ACC112 (cell line): ENCODE results near the gene BIRC6.
"Not testable (repeated sequence)": the region's sequence is repeated elsewhere in the genome, so short reads cannot be mapped to it uniquely, and the experiment has no call there.

Experiments
- H2AFZ ChIP-seq: fragments of 200-600 bp; sonication (generic); one replicate; pipeline ENCODE4 v1.6.0; 2017; ENCODE audit warnings: antibody characterized with exemption, low read length; ENCODE audit not compliant: unreplicated experiment
- H3K27ac ChIP-seq: fragments of 200-600 bp; sonication (generic); 2 replicates; pipeline ENCODE4 v1.5.1; 2014; ENCODE audit warnings: low read depth, mild to moderate bottlenecking, antibody characterized with exemption, low read length, moderate library complexity
- H3K27me3 ChIP-seq: fragments of 200-600 bp; sonication (generic); 2 replicates; pipeline ENCODE4 v1.6.1; 2014; ENCODE audit warnings: mild to moderate bottlenecking, antibody characterized with exemption, low read length, moderate library complexity, mixed read lengths; ENCODE audit not compliant: insufficient read depth
- H3K36me3 ChIP-seq: fragments of 200-600 bp; sonication (generic); 2 replicates; pipeline ENCODE4 v1.6.1; 2016; ENCODE audit warnings: mild to moderate bottlenecking, antibody characterized with exemption, low read length, moderate library complexity, mixed read lengths; ENCODE audit not compliant: insufficient read depth
- H3K4me1 ChIP-seq: fragments of 200-600 bp; sonication (generic); one replicate; pipeline ENCODE4 v1.6.1; 2016; ENCODE audit warnings: low read length, mixed read lengths; ENCODE audit not compliant: insufficient read depth, unreplicated experiment, control insufficient read depth
- H3K4me3 ChIP-seq: fragments of 200-600 bp; sonication (generic); 2 replicates; pipeline ENCODE4 v1.5.1; 2014; ENCODE audit warnings: mild to moderate bottlenecking, low read depth, low read length
- H3K79me2 ChIP-seq: fragments of 200-600 bp; sonication (generic); one replicate; pipeline ENCODE4 v1.6.0; 2016; ENCODE audit warnings: low read length; ENCODE audit not compliant: control insufficient read depth, unreplicated experiment, insufficient read depth

The BIRC6 gene

DNA sequence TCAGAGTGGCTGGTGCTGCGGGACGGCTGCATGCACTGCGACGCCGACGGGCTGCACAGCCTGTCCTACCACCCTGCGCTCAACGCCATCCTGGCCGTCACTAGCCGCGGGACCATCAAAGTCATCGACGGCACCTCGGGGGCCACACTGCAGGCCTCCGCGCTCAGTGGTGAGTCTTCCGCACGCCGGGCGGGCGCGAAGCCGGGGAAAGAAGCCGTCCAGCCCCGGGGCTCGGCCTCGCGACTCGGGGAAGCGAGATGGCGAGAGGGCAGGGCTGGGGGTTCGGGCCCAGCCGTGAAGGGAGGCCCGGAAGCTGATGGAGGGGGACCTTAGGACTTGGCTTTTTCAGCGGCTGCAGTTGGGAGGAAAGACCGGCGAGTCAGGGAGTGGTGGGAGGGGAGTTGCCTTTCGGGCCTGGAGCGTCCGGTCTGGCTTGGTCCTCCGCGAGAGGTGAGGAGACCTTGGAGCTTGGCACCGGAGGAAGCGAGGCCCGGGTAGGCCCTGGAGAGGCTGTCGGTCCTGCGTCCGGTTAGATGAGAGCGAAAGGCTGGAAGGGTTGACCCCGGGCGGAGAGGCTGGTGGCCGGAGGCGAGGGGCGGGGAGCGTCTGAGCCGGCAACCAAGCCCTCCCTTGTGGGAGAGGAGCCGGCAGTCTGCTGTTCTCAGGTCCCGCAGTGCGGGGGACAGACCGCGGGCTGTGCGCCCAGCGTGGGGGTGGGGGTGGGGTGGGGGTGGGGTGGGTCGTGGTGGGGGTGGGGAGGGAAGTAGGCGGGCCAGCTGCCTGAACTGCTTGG, 691 bp downstream of the BIRC6 start:
- peaks cover 15% of the 10 kb centered on the region for H3K36me3 ChIP-seq
- peak overlapping the region; percentile 52 for H2AFZ ChIP-seq
- H3K27me3 ChIP-seq = no peaks in the 10 kb centered on the region

DNA sequence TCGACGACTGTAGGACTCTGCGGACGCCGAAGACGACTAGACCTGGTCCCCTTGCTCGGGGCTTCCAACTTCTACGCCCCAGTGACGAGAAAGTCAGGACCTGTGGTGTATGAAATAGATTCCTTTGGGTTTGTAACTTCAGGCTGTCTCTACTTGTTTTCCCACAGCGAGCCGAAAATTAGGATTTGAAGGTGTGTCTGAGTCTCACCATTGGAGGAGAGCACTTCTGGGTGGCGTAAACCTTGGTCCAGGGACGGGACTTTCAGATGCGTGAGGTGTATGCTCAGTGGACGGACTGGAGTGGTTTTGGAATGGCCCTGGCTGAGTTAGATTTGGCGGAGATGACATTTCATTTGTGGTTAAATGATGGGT, 1.3 kb downstream of the BIRC6 start:
- peak overlapping the region; percentile 92 for H3K4me3 ChIP-seq
- H3K27me3 ChIP-seq = no peaks in the 10 kb centered on the region
- peaks cover 58% of the 10 kb centered on the region for H3K79me2 ChIP-seq
- H2AFZ ChIP-seq = no peak overlapping the region
- peak overlapping the region; percentile 37; the same call in 1 of the 2 replicates for H3K27ac ChIP-seq
- H3K36me3 ChIP-seq = peaks cover 15% of the 10 kb centered on the region
- peaks cover 29% of the 10 kb centered on the region for H3K4me1 ChIP-seq

More for the DNA sequence above, 691 bp downstream of the BIRC6 start:
- peak overlapping the region; percentile 77 for H3K27ac ChIP-seq
- peak overlapping the region; percentile 92 for H3K4me3 ChIP-seq
- H3K4me1 ChIP-seq = peaks cover 30% of the 10 kb centered on the region
- peaks cover 52% of the 10 kb centered on the region for H3K79me2 ChIP-seq

DNA sequence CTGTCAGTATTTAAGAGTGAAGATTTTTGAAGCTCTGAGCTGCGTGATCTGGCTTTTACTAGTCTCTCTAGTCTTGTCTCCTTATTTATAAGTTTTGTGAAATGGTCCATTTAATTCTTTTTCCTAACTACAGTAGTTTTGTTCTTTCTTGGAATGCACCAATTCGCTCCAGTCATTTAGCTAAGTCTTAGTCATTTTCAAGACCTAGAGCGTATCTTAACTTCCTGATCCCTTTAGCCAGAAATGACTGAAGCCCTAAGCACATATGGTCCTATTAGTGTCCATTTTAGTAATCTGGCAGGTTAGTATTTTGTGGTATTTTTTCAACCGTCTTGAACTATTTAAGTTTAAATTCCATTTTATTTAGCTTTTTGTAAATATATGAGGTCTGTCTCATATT, 3.6 kb downstream of the BIRC6 start:
- Histone ChIP-seq H2AFZ (no peak overlapping the region), H3K27me3 (no peaks in the 10 kb centered on the region), H3K36me3 (peaks cover 15% of the 10 kb centered on the region), H3K79me2 (peaks cover 81% of the 10 kb centered on the region), H3K4me1 (peaks cover 28% of the 10 kb centered on the region), H3K27ac (no peak overlapping the region), H3K4me3 (no peak overlapping the region)

DNA sequence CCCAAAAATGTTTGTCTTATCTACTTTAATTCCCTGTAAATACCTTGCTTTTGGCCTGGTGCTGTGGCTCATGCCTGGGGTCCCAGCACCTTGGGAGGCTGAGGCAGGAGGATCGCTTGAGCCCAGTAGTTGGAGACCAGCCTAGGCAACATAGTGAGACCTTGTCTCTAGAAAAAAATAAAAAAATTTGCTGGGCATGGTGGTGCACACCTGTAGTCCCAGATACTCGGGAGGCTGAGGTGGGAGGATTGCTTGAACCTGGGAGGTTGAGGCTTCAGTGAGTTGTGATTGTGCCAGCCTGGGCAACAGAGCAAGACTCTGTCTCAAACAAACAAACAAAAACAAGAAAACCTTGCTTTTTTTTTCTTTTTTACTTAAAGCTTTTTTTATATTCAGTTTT, 6.2 kb downstream of the BIRC6 start:
- H3K4me1 ChIP-seq = peaks cover 28% of the 10 kb centered on the region
- peaks cover 15% of the 10 kb centered on the region for H3K36me3 ChIP-seq
- not testable (repeated sequence) for H2AFZ ChIP-seq, H3K27me3 ChIP-seq, H3K4me3 ChIP-seq, H3K27ac ChIP-seq
- H3K79me2 ChIP-seq = peaks cover 99% of the 10 kb centered on the region

DNA sequence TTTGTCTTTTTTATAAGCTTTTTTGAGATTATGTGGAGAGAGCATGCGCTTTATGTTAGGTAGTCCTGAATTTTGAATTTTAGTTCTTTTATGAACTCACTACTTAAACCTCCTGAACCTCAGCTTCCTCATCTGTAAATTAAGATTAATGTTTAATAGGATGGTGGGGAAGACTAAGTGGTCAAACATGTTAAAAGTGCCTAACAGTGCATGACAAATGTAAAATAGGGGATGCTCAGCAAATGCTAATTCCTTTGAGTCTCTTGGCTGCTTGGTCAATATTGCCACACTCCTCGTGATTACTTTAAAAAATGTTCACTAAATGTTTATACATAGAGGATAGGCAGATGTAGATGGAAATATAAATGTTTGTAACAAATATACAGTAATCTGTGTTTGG, 6.8 kb downstream of the BIRC6 start:
- Histone ChIP-seq H3K4me1 (peaks cover 25% of the 10 kb centered on the region), H3K79me2 (peaks cover 99% of the 10 kb centered on the region), H2AFZ (no peak overlapping the region), H3K4me3 (no peak overlapping the region), H3K27me3 (no peaks in the 10 kb centered on the region), H3K27ac (no peak overlapping the region), H3K36me3 (peaks cover 15% of the 10 kb centered on the region)

DNA sequence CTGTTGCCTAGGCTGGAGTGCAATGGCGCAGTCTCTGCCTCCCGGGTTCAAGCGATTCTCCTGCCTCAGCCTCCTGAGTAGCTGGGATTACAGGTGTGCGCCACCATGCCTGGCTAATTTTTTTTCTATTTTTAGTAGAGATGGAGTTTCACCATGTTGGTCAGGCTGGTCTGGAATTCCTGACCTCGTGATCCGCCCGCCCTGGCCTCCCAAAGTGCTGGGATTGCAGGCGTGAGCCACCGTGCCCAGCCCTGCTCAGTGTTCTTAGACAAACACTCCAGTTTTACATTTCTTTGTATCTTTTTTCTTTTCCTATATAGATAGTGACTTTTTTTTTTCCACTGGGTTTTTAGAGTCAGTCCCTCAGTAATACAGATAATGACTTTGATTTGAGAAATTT, 7.5 kb downstream of the BIRC6 start:
- Histone ChIP-seq H3K4me1 (peaks cover 18% of the 10 kb centered on the region), H3K79me2 (peaks cover 99% of the 10 kb centered on the region)
- H3K4me3 ChIP-seq, H2AFZ ChIP-seq, H3K27me3 ChIP-seq, H3K27ac ChIP-seq, H3K36me3 ChIP-seq: not testable (repeated sequence)

DNA sequence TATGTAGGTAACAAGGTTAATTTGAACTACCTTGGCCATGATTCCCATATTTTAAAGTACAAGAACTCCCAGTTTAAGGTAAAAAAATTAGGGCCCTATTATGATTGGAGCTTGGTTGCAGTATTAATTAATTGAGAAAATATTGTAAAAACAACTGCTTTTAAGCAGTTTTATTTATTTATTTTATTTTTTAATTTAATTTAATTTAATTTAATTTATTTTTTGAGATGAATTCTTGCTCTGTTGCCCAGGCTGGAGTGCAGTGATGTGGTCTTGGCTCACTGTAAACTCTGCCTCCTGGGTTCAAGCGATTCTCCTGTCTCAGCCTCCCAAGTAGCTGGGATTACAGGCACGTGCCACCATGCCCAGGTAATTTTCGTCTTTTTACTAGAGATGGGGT, 8.9 kb downstream of the BIRC6 start:
- peaks cover 98% of the 10 kb centered on the region for H3K79me2 ChIP-seq
- H3K4me1 ChIP-seq, H3K36me3 ChIP-seq, H3K27ac ChIP-seq, H2AFZ ChIP-seq, H3K27me3 ChIP-seq, H3K4me3 ChIP-seq: not testable (repeated sequence)

DNA sequence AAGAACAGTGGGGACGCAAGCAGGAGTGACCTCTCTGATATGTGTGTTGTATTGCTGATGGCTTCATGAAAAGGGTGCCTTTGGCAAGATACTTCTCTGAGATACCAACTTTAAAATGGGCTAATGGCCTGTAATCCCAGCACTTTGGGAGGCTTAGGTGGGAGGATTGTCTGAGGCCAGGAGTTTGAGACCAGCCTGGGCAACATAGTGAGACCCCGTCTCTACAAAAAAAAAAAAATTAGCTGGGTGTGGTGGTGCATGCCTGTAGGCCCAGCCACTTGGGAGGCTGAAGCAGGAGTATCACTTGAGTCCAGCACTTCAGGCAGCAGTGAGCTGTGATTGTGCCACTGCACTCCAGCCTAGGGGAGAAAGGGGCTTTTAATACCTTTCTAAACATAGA, 9.8 kb downstream of the BIRC6 start:
- H3K79me2 ChIP-seq = peaks cover 95% of the 10 kb centered on the region

DNA sequence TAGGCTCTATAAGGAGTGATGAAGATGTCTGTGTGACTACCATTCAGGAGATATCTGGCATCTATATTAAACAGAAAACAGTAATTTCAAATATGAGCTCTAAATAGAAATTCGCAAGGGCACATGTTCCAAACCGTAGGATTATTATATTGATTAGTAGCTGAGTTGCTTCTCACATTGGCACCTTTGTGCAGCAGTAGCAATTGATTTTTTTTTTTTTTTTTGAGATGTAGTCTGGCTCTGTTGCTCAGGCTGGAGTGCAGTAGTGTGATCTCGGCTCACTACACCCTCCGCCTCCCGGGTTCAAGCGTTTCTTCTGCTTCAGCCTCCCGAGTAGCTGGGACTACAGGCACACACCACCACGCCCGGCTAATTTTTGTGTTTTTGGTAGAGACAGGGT, 12.4 kb downstream of the BIRC6 start:
- no peak overlapping the region for H3K4me3 ChIP-seq
- H3K36me3 ChIP-seq = 0 out of 2 replicates have a peak, but pooled peaks cover 4% of the 10 kb centered on the region
- H3K79me2 ChIP-seq = peaks cover 91% of the 10 kb centered on the region
- no peak overlapping the region for H2AFZ ChIP-seq
- no peak overlapping the region for H3K27ac ChIP-seq
- H3K4me1 ChIP-seq = peaks cover 7% of the 10 kb centered on the region
- no peaks in the 10 kb centered on the region for H3K27me3 ChIP-seq

More for the DNA sequence above, 9.8 kb downstream of the BIRC6 start:
- Histone ChIP-seq H3K27me3 (no peaks in the 10 kb centered on the region), H3K36me3 (peaks cover 4% of the 10 kb centered on the region), H3K4me1 (peaks cover 7% of the 10 kb centered on the region), H2AFZ (no peak overlapping the region), H3K4me3 (no peak overlapping the region), H3K27ac (no peak overlapping the region)

DNA sequence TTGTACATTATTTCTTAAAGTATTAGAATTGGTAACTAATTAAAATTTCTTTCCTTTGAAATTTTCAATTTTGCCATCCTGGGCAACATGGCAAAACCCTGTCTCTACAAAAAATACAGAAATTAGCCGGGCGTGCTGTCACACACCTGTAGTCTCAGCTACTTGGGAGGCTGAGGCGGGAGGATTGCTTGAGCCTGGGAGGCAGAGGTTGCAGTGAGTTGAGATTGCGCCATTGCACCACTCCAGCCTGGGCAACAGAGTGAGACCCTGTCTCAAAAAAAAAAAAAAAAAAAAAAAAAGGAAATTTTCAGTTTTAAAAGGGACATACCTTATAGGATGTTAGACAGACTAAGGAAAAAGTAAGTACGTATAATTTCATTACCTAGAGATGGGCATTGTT, 14.1 kb downstream of the BIRC6 start:
- not testable (repeated sequence) for H2AFZ ChIP-seq, H3K4me1 ChIP-seq, H3K4me3 ChIP-seq, H3K27ac ChIP-seq, H3K36me3 ChIP-seq, H3K27me3 ChIP-seq
- peaks cover 90% of the 10 kb centered on the region for H3K79me2 ChIP-seq

DNA sequence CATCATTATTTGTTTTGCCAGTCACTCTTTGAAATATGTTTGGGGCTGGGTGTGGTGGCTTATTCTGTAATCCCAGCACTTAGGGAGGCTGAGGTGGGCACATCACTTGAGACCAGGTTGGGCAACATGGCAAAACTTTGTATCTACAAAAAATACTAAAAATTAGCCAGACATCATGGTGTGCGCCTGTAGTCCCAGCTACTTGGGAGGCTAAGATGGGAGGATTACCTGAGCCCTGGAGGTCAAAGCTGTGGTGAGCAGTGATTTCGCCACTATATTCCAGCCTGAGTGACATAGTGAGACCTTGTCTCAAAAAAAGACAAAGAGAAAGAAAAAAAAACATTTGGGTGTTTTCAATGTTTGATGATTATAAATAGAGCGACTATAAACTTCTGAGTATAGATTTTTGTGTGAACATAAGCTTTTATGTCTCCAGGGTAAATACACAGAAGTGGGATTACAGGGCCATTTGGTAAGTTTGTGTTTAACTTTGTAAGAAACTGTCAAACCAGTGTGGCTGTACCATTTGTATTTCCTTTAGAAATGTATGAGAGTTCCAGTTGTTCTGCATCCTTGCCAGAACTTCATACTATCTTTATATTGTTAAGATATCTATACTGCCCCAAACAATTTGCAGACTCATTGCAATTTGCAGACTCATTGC, 15.8 kb downstream of the BIRC6 start:
- no peak overlapping the region for H3K4me3 ChIP-seq
- H3K27ac ChIP-seq = no peak overlapping the region
- no peak overlapping the region for H2AFZ ChIP-seq
- H3K27me3 ChIP-seq = no peaks in the 10 kb centered on the region
- H3K36me3 ChIP-seq = 0 out of 2 replicates have a peak, but pooled peaks cover 4% of the 10 kb centered on the region
- peaks cover 85% of the 10 kb centered on the region for H3K79me2 ChIP-seq
- H3K4me1 ChIP-seq = peaks cover 14% of the 10 kb centered on the region
